GM21526 (cell line): ENCODE results near the gene RAB9B.

ENCODE experiments used
- ATAC-seq: cut with Tn5 transposase; IDR thresholded peaks from one replicate; pipeline ENCODE4 v1.9.1; 2021; ENCODE audit warnings: moderate library complexity; ENCODE audit not compliant: unreplicated experiment, low FRiP score

RAB9B gene

GRCh38 chrX:103773445-103773844 is 58.6 kb downstream of the RAB9B start:
- ATAC-seq, result no peak
